ENCODE results near the gene SESN3.

GRCh38 chr11:95143106-95143681, 87.8 kb downstream of the SESN3 start:
- TF ChIP-seq, protein P1, sequence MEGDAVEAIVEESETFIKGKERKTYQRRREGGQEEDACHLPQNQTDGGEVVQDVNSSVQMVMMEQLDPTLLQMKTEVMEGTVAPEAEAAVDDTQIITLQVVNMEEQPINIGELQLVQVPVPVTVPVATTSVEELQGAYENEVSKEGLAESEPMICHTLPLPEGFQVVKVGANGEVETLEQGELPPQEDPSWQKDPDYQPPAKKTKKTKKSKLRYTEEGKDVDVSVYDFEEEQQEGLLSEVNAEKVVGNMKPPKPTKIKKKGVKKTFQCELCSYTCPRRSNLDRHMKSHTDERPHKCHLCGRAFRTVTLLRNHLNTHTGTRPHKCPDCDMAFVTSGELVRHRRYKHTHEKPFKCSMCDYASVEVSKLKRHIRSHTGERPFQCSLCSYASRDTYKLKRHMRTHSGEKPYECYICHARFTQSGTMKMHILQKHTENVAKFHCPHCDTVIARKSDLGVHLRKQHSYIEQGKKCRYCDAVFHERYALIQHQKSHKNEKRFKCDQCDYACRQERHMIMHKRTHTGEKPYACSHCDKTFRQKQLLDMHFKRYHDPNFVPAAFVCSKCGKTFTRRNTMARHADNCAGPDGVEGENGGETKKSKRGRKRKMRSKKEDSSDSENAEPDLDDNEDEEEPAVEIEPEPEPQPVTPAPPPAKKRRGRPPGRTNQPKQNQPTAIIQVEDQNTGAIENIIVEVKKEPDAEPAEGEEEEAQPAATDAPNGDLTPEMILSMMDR (IDR thresholded peaks at IDR 0.05), result no peak
- no peak for TF ChIP-seq POLR2A (IDR thresholded peaks at IDR 0.05)

All from right lobe of liver (tissue), 4 donors.